COLO829 (cell line): ENCODE data around the gene SSX2B.
"Not testable (repeated sequence)": the region's sequence is repeated elsewhere in the genome, so short reads cannot be mapped to it uniquely, and the experiment has no call there.

ENCODE experiments used
- DNase-seq: peaks from one replicate; pipeline ENCODE4 v3.0.0; 2012; ENCODE audit warnings: low spot score

Gene SSX2B

GRCh38 chrX:52750952-52751351 is at the start of gene SSX2B:
Gene SSX2B, plus strand, starts transcription at chrX:52751252. Its CDS starts 1,429 bp downstream, at chrX:52752681.
- not testable (repeated sequence) for DNase-seq

GRCh38 chrX:52707078-52707477 is 44.0 kb upstream of the SSX2B start, which contains the start of gene SSX2:
Gene SSX2, minus strand, starts transcription at chrX:52707178. Its CDS starts 1,429 bp downstream, at chrX:52705749.
- DNase-seq: not testable (repeated sequence)

GRCh38 chrX:52765983-52766382 is 14.9 kb downstream of the SSX2B start:
- DNase-seq: not testable (repeated sequence)

- not testable (repeated sequence) for DNase-seq
Observed at GRCh38 chrX:52773504-52773903, 22.5 kb downstream of the SSX2B start.

- not testable (repeated sequence) for DNase-seq
Observed at GRCh38 chrX:52797327-52797726, 46.3 kb downstream of the SSX2B start, which contains the start of gene SPANXN5. Gene SPANXN5, minus strand, starts transcription at chrX:52797427. Its CDS starts 79 bp downstream, at chrX:52797348.

- DNase-seq: not testable (repeated sequence)
Observed at GRCh38 chrX:52804876-52805275, 53.8 kb downstream of the SSX2B start.
